ENCODE data around the gene PRKCE.

GRCh38 chr2:45836740-45837139, 185.3 kb downstream of the PRKCE start:
- TF ChIP-seq POLR2A (IDR thresholded peaks at IDR 0.05; ENCODE audit: borderline replicate concordance, extremely low read depth, insufficient read depth, insufficient read length) = no peak
- no peak for TF ChIP-seq EZH2 (IDR thresholded peaks at IDR 0.05)
- TF ChIP-seq, protein P1, sequence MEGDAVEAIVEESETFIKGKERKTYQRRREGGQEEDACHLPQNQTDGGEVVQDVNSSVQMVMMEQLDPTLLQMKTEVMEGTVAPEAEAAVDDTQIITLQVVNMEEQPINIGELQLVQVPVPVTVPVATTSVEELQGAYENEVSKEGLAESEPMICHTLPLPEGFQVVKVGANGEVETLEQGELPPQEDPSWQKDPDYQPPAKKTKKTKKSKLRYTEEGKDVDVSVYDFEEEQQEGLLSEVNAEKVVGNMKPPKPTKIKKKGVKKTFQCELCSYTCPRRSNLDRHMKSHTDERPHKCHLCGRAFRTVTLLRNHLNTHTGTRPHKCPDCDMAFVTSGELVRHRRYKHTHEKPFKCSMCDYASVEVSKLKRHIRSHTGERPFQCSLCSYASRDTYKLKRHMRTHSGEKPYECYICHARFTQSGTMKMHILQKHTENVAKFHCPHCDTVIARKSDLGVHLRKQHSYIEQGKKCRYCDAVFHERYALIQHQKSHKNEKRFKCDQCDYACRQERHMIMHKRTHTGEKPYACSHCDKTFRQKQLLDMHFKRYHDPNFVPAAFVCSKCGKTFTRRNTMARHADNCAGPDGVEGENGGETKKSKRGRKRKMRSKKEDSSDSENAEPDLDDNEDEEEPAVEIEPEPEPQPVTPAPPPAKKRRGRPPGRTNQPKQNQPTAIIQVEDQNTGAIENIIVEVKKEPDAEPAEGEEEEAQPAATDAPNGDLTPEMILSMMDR (IDR thresholded peaks at IDR 0.05 in 2 of 3, conservative IDR thresholded peaks at IDR 0.05 in 1 of 3; ENCODE audit: borderline replicate concordance in 1 of 3, insufficient read depth in 1 of 3, low read depth in 2 of 3, low read length in 2 of 3) = no peak
- TF ChIP-seq CEBPB (IDR thresholded peaks at IDR 0.05; ENCODE audit: low read depth) = no peak
- no peak for TF ChIP-seq JUND (IDR thresholded peaks at IDR 0.05)
- no peak for TF ChIP-seq POLR2AphosphoS5 (IDR thresholded peaks at IDR 0.05; ENCODE audit: low read depth, low read length)
- no peak for TF ChIP-seq MAX (IDR thresholded peaks at IDR 0.05)
